Breast epithelium (tissue), 4 donors: Measurements from ENCODE around the gene GCN1. TPM values are rescaled to one million over a fixed set of nuclear protein-coding genes. Genes with fewer than 3 reads are reported as not detected.

Experiments used
- DNase-seq, 2 donors: peaks; one replicate each; pipeline ENCODE4 v3.0.0-alpha.2; 2019; ENCODE audit warnings: low spot score in 2 of 2
- H3K27ac ChIP-seq, 2 donors: fragments of 200-600 bp; sonication (generic) in 1 of 2; one replicate each; pipeline ENCODE4 v1.5.1; 2016 to 2019; ENCODE audit warnings: mild to moderate bottlenecking in 1 of 2
- H3K27me3 ChIP-seq, 2 donors: fragments of 200-600 bp; sonication (generic) in 1 of 2; one replicate each; pipeline versions ENCODE4 v1.5.1 to v1.6.0; 2017 to 2019; ENCODE audit warnings: control low read depth in 1 of 2, mild to moderate bottlenecking in 1 of 2
- H3K36me3 ChIP-seq: fragments of 200-600 bp; one replicate; pipeline ENCODE4 v1.5.1; 2019
- H3K4me1 ChIP-seq, 2 donors: fragments of 200-600 bp; sonication (generic); one replicate each; pipeline ENCODE4 v1.5.1; 2016 to 2019; ENCODE audit warnings: control low read depth in 1 of 2
- H3K4me3 ChIP-seq, 3 donors: fragments of 200-600 bp; sonication (generic); 1 replicate in 2 of 3; 2 replicates in 1 of 3; pipeline ENCODE4 v1.5.1; 2016 to 2019; ENCODE audit warnings: mild to moderate bottlenecking in 3 of 3, moderate library complexity in 2 of 3
- H3K9me3 ChIP-seq, 2 donors: fragments of 200-600 bp; sonication (generic) in 1 of 2; one replicate each; pipeline ENCODE4 v1.5.1; 2016 to 2019; ENCODE audit warnings: control low read depth in 1 of 2
- POLR2A ChIP-seq: fragments of 450-650 bp; IDR thresholded peaks from one replicate; pipeline ENCODE4 v1.6.1; 2016; ENCODE audit warnings: antibody characterized with exemption, mild to moderate bottlenecking, moderate library complexity
- POLR2AphosphoS5 ChIP-seq, 3 donors: sonication (generic); formaldehyde crosslinking; IDR thresholded peaks; one replicate each; pipeline ENCODE4 v1.6.1; 2017; ENCODE audit warnings: antibody characterized with exemption in 3 of 3
- intact Hi-C: fragments of 100-400 bp; cut with DNase I; formaldehyde crosslinking; loops from one replicate; pipeline ENCODE4 v1.15.1; 2023; ENCODE audit warnings: low total_unique reads
- total RNA-seq, 3 donors: library from RNA; depleted of rRNA; stranded (reverse); fragments of >200 nt; gene quantifications; one replicate each; pipeline ENCODE4 v1.1.0, GENCODE V29; 2016
- TF ChIP-seq, protein P1 (sequence below), 3 donors: fragments of 450-650 bp; IDR thresholded peaks; one replicate each; pipeline ENCODE4 v1.5.1; 2016 to 2017; ENCODE audit warnings: antibody characterized with exemption in 3 of 3, mild to moderate bottlenecking in 3 of 3, moderate library complexity in 3 of 3

The GCN1 gene
- total RNA-seq, 3 donors from 2014 or later: 50.1 to 79.6 (median 73.4) TPM

DNA sequence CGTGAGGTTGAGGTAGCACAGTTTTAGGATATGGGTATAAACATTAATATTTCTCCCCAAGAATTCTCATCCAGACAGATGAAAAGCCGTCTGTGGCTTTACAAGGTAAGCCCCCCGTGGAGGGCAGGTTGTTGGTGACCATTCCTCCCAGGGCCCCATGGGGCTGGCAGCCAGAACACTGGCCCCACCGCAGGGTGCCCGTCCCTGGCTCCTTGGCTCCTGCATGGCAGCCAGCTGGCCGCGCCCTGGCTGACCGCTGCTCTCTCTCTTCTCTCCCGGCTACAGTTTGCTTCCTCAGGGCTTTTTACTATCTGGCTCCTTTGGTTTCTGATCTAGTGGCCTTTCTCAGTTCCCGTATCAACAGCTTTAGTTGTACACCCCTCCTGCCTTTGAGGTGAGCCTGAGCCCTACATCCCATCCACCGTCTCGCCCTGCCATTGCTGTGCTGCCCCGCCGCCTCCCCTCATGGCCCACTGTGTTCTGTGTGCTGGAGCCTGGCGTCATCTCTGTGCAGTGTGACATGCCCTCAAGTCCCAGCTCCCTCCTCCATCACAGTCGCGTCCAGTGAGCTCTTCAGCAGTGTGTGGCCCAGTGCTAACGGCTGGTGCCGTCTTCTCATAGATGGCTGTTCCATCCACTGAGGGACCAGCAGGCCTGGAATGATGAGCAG is 103.8 kb downstream of the GCN1 start:
- no peaks in the 10 kb centered on the region for H3K36me3 ChIP-seq
- TF ChIP-seq POLR2AphosphoS5 (IDR thresholded peaks at IDR 0.05) (no peak), POLR2A (no peak)
- TF ChIP-seq, protein P1, sequence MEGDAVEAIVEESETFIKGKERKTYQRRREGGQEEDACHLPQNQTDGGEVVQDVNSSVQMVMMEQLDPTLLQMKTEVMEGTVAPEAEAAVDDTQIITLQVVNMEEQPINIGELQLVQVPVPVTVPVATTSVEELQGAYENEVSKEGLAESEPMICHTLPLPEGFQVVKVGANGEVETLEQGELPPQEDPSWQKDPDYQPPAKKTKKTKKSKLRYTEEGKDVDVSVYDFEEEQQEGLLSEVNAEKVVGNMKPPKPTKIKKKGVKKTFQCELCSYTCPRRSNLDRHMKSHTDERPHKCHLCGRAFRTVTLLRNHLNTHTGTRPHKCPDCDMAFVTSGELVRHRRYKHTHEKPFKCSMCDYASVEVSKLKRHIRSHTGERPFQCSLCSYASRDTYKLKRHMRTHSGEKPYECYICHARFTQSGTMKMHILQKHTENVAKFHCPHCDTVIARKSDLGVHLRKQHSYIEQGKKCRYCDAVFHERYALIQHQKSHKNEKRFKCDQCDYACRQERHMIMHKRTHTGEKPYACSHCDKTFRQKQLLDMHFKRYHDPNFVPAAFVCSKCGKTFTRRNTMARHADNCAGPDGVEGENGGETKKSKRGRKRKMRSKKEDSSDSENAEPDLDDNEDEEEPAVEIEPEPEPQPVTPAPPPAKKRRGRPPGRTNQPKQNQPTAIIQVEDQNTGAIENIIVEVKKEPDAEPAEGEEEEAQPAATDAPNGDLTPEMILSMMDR (IDR thresholded peaks at IDR 0.05): no peak
- no peak for DNase-seq
- H3K4me1 ChIP-seq: no peaks in the 10 kb centered on the region
- H3K27me3 ChIP-seq: no peaks in the 10 kb centered on the region
- no peak overlapping the region for H3K27ac ChIP-seq
- intact Hi-C loops: no loop called here
- H3K4me3 ChIP-seq: no peak overlapping the region
- no peaks in the 10 kb centered on the region for H3K9me3 ChIP-seq

- intact Hi-C loops: no loop called here
- Histone ChIP-seq H3K36me3 (no peaks in the 10 kb centered on the region), H3K4me3 (no peak overlapping the region), H3K27me3 (no peaks in the 10 kb centered on the region), H3K27ac (no peak overlapping the region), H3K9me3 (no peaks in the 10 kb centered on the region), H3K4me1 (no peaks in the 10 kb centered on the region)
- TF ChIP-seq POLR2A (no peak), POLR2AphosphoS5 (IDR thresholded peaks at IDR 0.05) (no peak)
- TF ChIP-seq, protein P1 (IDR thresholded peaks at IDR 0.05): no peak
- DNase-seq: no peak
Measured at GRCh38 chr12:120090206-120090605, 104.3 kb downstream of the GCN1 start.

DNA sequence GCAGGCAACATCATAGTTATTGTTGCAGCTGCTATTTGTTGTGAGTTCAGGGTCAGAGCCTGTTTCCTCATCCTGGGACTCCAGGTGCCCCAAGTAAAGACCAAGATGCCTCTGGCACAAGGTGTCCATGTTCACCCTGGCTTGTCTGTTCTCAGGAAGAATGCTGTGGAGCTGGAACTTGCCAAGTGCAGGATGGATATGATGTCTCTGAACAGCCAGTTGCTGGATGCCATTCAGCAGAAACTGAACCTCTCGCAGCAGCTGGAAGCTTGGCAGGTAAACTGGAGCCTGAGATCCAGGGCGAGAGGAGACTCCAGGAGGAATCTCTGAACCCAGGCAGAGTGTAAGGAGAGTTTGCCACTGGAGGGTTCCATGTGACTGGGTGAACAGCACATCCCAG is 104.7 kb downstream of the GCN1 start:
- intact Hi-C loops: no loop called here
- TF ChIP-seq POLR2A: no peak
- TF ChIP-seq POLR2AphosphoS5 (IDR thresholded peaks at IDR 0.05): no peak
- no peaks in the 10 kb centered on the region for H3K4me1 ChIP-seq
- H3K9me3 ChIP-seq: no peaks in the 10 kb centered on the region
- H3K4me3 ChIP-seq: no peak overlapping the region
- no peak for DNase-seq
- no peaks in the 10 kb centered on the region for H3K36me3 ChIP-seq
- H3K27ac ChIP-seq: no peak overlapping the region
- H3K27me3 ChIP-seq: no peaks in the 10 kb centered on the region

DNA sequence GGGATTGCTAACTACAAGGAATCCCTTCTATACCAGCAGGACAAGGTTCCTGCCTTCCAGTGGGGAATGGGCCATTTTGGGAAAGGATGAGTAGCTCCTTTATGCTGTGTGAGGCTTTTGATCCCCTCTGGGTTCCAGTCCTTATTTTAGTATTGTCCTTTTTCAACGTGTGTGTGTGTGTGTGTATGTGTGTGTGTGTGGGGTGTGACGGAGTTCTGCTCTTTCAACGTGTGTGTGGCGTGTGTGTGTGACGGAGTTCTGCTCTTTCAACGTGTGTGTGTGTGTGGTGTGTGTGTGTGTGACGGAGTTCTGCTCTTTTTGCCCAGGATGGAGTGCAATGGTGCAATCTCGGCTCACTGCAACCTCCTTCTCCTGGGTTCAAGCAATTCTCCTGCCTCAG is 105.4 kb downstream of the GCN1 start:
- no peaks in the 10 kb centered on the region for H3K9me3 ChIP-seq
- H3K4me3 ChIP-seq: no peak overlapping the region
- no peak overlapping the region for H3K27ac ChIP-seq
- no peak for DNase-seq
- no peak for TF ChIP-seq POLR2AphosphoS5 (IDR thresholded peaks at IDR 0.05)
- TF ChIP-seq POLR2A: no peak
- TF ChIP-seq, protein P1 (IDR thresholded peaks at IDR 0.05): no peak
- H3K36me3 ChIP-seq: no peaks in the 10 kb centered on the region
- H3K27me3 ChIP-seq: no peaks in the 10 kb centered on the region
- intact Hi-C loops: no loop called here
- H3K4me1 ChIP-seq: no peaks in the 10 kb centered on the region

DNA sequence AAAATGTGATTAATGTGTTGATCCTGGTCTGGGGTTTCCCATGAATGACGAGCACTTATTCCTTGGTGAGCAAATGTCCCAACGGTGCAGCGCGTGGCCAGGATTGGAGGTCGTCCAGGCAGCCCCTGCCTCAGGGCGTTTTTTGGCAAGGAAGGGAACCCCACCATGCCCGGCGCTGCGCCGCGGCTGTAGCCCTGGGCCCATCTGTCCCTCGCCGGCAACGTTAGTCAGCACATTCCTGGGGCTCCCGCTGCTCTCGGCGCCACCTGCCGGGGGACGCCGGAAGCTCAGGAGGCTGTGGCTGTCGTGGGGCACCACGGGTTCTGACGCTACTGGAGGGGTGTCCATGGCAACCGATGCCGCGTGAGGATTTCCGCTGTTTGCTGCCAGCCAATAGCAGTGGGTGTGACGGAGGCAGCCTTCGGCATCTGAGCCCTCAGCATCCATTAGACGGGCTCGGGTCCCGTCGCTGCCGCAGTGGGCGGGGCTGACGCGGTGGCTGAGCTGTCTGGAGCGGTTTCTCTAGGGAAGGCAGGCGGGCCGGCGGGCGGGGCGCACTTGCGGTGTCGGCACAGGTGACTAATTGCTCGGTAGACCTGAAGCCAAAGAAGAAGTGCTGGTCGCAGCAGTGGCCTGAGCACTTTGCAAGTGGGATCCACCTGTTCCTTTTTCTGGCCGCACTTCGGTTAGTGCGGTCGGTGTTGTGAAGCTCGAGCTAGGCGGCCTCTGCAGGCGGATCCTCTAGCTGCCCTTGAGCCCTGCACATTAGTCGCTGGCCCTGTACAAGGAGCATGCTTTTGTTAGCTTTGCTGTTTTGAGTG is 107.5 kb downstream of the GCN1 start:
- Histone ChIP-seq H3K36me3 (no peaks in the 10 kb centered on the region), H3K4me1 (no peaks in the 10 kb centered on the region), H3K27ac (peak overlapping the region; percentile 41 to 50), H3K27me3 (no peaks in the 10 kb centered on the region), H3K4me3 (peak overlapping the region; percentile 30 to 58 (median 46)), H3K9me3 (no peaks in the 10 kb centered on the region)
- peak; percentile 98 to 99 for DNase-seq
- intact Hi-C loops: no loop called here
- TF ChIP-seq, protein P1 (IDR thresholded peaks at IDR 0.05): peak; percentile 74 to 98 (median 98)
- TF ChIP-seq POLR2AphosphoS5 (IDR thresholded peaks at IDR 0.05): peak; percentile 84 to 87 (median 84)
- no peak for TF ChIP-seq POLR2A
